Measurements from ENCODE around the gene CBX3. TPM values are rescaled to one million over a fixed set of nuclear protein-coding genes. Genes with fewer than 3 reads are reported as not detected.

Gene CBX3
- total RNA-seq, 4 donors from 2014 or later: 61.1 to 92.1 (median 83.3) TPM

- TF ChIP-seq POLR2AphosphoS5 (IDR thresholded peaks at IDR 0.05): no peak
- TF ChIP-seq CTCF (IDR thresholded peaks at IDR 0.05): no peak
- TF ChIP-seq EP300 (IDR thresholded peaks at IDR 0.05): no peak
- no peak for TF ChIP-seq POLR2A (IDR thresholded peaks at IDR 0.05)
- Histone ChIP-seq H3K36me3 (no peaks in the 10 kb centered on the region), H3K27me3 (no peaks in the 10 kb centered on the region), H3K4me1 (peaks cover 0 to 38% (median 0%) of the 10 kb centered on the region in 3 donors), H3K27ac (no peak overlapping the region), H3K4me3 (no peak overlapping the region), H3K9me3 (no peaks in the 10 kb centered on the region)
- WGBS, 2 donors (ENCODE audit: low coverage in 1 of 2): 27 to 51% methylated on average over 3 to 5 of the region's 5 CpGs
- no peak for ATAC-seq
Observed at GRCh38 chr7:26179422-26179821, 22.1 kb upstream of the CBX3 start.

- ATAC-seq: no peak
- no peak for TF ChIP-seq POLR2AphosphoS5 (IDR thresholded peaks at IDR 0.05)
- TF ChIP-seq EP300 (IDR thresholded peaks at IDR 0.05): no peak
- TF ChIP-seq CTCF (IDR thresholded peaks at IDR 0.05): no peak
- no peak for TF ChIP-seq POLR2A (IDR thresholded peaks at IDR 0.05)
- no peaks in the 10 kb centered on the region for H3K36me3 ChIP-seq
- peaks cover 0 to 38% (median 0%) of the 10 kb centered on the region in 3 donors for H3K4me1 ChIP-seq
- no peaks in the 10 kb centered on the region for H3K27me3 ChIP-seq
- no peak overlapping the region for H3K4me3 ChIP-seq
- no peak overlapping the region for H3K27ac ChIP-seq
- H3K9me3 ChIP-seq: no peaks in the 10 kb centered on the region
- WGBS, 2 donors (ENCODE audit: low coverage in 1 of 2): 13 to 27% methylated on average over 8 of the region's 8 CpGs
Observed at GRCh38 chr7:26179826-26180497, 21.6 kb upstream of the CBX3 start.

DNA sequence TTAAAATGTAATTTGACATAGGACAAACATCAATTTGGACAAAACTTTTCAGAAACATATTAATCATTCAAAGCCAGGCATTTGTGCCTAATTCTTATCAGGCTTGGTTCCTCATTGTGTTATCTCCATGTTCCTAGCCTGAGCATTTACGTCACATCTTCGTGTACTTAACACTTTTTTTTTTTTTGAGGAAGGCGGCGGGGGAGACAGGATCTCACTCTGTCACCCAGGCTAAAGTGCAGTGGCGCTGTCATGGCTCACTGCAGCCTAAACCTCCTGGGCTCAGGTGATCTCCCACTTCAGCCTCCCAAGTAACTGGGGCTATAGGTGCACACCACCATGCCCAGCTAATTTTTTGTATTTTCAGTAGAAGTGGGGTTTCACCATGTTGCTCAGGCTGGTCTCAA is 20.8 kb upstream of the CBX3 start:
- peaks cover 0 to 38% (median 0%) of the 10 kb centered on the region in 3 donors for H3K4me1 ChIP-seq
- H3K27me3 ChIP-seq: no peaks in the 10 kb centered on the region
- TF ChIP-seq POLR2AphosphoS5 (IDR thresholded peaks at IDR 0.05) (no peak), EP300 (IDR thresholded peaks at IDR 0.05) (no peak), CTCF (IDR thresholded peaks at IDR 0.05) (no peak), POLR2A (IDR thresholded peaks at IDR 0.05) (no peak)
- H3K9me3 ChIP-seq: no peaks in the 10 kb centered on the region
- no peak overlapping the region for H3K27ac ChIP-seq
- WGBS, 2 donors (ENCODE audit: low coverage in 1 of 2): 39 to 43% methylated on average over 3 to 5 of the region's 5 CpGs
- no peaks in the 10 kb centered on the region for H3K36me3 ChIP-seq
- H3K4me3 ChIP-seq: no peak overlapping the region
- ATAC-seq: no peak

GRCh38 chr7:26181474-26182227 is 19.9 kb upstream of the CBX3 start:
- peaks cover 0 to 42% (median 0%) of the 10 kb centered on the region in 3 donors for H3K4me1 ChIP-seq
- H3K4me3 ChIP-seq: no peak overlapping the region
- H3K36me3 ChIP-seq: peaks cover 0 to 5% of the 10 kb centered on the region in 2 donors
- ATAC-seq: no peak
- TF ChIP-seq CTCF (IDR thresholded peaks at IDR 0.05) (no peak), EP300 (IDR thresholded peaks at IDR 0.05) (no peak), POLR2A (IDR thresholded peaks at IDR 0.05) (no peak), POLR2AphosphoS5 (IDR thresholded peaks at IDR 0.05) (no peak)
- no peaks in the 10 kb centered on the region for H3K9me3 ChIP-seq
- H3K27ac ChIP-seq: no peak overlapping the region
- no peaks in the 10 kb centered on the region for H3K27me3 ChIP-seq
- WGBS, 2 donors (ENCODE audit: low coverage in 1 of 2): 27 to 45% methylated on average over 2 to 3 of the region's 3 CpGs
